Smooth muscle cell (in vitro differentiated cells): ENCODE data around the gene MED23. TPM values are rescaled to one million over a fixed set of nuclear protein-coding genes. Genes with fewer than 3 reads are reported as not detected.

Source experiments
- DNase-seq: peaks from one replicate; lab custom pipeline; 2025; ENCODE audit not compliant: unreplicated experiment; lab: John Stamatoyannopoulos, UW
- H2AFZ ChIP-seq: fragments of 200-600 bp; sonication (generic); 2 replicates; pipeline ENCODE4 v1.6.0; 2016; ENCODE audit warnings: antibody characterized with exemption, low read depth, mild to moderate bottlenecking
- H3F3A ChIP-seq: fragments of 200-600 bp; sonication (generic); 2 replicates; pipeline ENCODE4 v1.6.0; 2017; ENCODE audit warnings: antibody characterized with exemption, low read depth
- H3K27ac ChIP-seq: fragments of 200-600 bp; sonication (generic); 2 replicates; pipeline ENCODE4 v1.5.1; 2016; ENCODE audit warnings: low read depth, mild to moderate bottlenecking
- H3K27me3 ChIP-seq: fragments of 200-600 bp; sonication (generic); 2 replicates; pipeline ENCODE4 v1.6.1; 2016; ENCODE audit warnings: low read depth, mild to moderate bottlenecking
- H3K36me3 ChIP-seq: fragments of 200-600 bp; sonication (generic); 2 replicates; pipeline ENCODE4 v1.5.1; 2016; ENCODE audit warnings: low read depth
- H3K4me1 ChIP-seq: fragments of 200-600 bp; sonication (generic); 2 replicates; pipeline ENCODE4 v1.5.1; 2016; ENCODE audit warnings: low read depth
- H3K4me2 ChIP-seq: fragments of 200-600 bp; sonication (generic); 2 replicates; pipeline ENCODE4 v1.6.0; 2016; ENCODE audit warnings: mild to moderate bottlenecking
- H3K4me3 ChIP-seq: fragments of 200-600 bp; sonication (generic); 2 replicates; pipeline ENCODE4 v1.5.1; 2016; ENCODE audit warnings: mild to moderate bottlenecking
- H3K79me2 ChIP-seq: fragments of 200-600 bp; sonication (generic); 2 replicates; pipeline ENCODE4 v1.6.0; 2016; ENCODE audit warnings: low read depth, mild to moderate bottlenecking
- H3K9ac ChIP-seq: fragments of 200-600 bp; sonication (generic); 2 replicates; pipeline ENCODE4 v1.6.0; 2016; ENCODE audit warnings: low read depth
- H3K9me3 ChIP-seq: fragments of 200-600 bp; sonication (generic); replicated peaks from 2 replicates; pipeline ENCODE4 v1.5.1; 2016; ENCODE audit warnings: low read depth
- H4K20me1 ChIP-seq: fragments of 200-600 bp; sonication (generic); 2 replicates; pipeline ENCODE4 v1.6.0; 2016; ENCODE audit warnings: low read depth
- WGBS: methylation state at CpG from one replicate; pipeline ENCODE4 v1.1.7; 2016; ENCODE audit warnings: low lambda C conversion rate; 5-methylcytosine and 5-hydroxymethylcytosine counted together
- polyA plus RNA-seq: library from polyadenylated mRNA; unstranded; fragments of >200 nt; fragmentation: Nextera tagmentation; extraction: Ambion mirVana; gene quantifications from 2 replicates; pipeline ENCODE4 v1.2.1, GENCODE V29; 2016
- total RNA-seq: library from RNA; depleted of rRNA; stranded (reverse); fragments of >200 nt; gene quantifications from 2 replicates; pipeline ENCODE4 v1.2.3, GENCODE V29; 2014
- TF ChIP-seq, protein P1 (sequence below): fragments of 200-600 bp; sonication (generic); IDR thresholded peaks from 2 replicates; pipeline ENCODE4 v1.5.1; 2017; ENCODE audit warnings: borderline replicate concordance, mild to moderate bottlenecking, antibody characterized with exemption; ENCODE audit not compliant: insufficient read depth, poor library complexity, severe bottlenecking

Gene MED23
- total and polyA plus RNA-seq, 2 experiments from 2014 or later = 17.1 to 46.4 TPM

DNA sequence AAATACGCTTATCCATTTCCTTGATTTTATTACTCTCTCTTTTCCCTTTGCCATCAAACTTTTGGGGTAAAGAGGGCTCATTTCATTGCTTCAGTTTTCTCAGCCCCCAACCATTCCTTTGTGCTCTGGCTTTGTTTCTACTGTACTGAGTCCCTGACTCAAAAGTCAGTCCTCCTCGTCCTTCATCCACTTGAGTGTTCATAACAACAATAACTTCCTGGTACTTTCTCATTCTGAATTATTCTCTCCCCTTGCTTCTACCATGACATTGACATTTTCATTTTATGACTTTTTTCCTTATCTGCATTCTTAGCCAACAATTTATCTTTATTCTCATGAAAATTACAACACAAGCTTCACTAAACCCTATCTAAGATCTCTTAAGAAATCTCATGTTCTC, 10.0 kb upstream of the MED23 start:
- no peaks in the 10 kb centered on the region for H3K9me3 ChIP-seq
- DNase-seq = no peak
- H3K79me2 ChIP-seq = no peaks in the 10 kb centered on the region
- H3F3A ChIP-seq = no peaks in the 10 kb centered on the region
- 86% methylated on average over 2 of the region's 2 CpGs for WGBS
- no peak overlapping the region for H3K27ac ChIP-seq
- no peaks in the 10 kb centered on the region for H3K27me3 ChIP-seq
- no peaks in the 10 kb centered on the region for H4K20me1 ChIP-seq
- H3K4me3 ChIP-seq = no peak overlapping the region
- no peaks in the 10 kb centered on the region for H3K4me1 ChIP-seq
- TF ChIP-seq, protein P1, sequence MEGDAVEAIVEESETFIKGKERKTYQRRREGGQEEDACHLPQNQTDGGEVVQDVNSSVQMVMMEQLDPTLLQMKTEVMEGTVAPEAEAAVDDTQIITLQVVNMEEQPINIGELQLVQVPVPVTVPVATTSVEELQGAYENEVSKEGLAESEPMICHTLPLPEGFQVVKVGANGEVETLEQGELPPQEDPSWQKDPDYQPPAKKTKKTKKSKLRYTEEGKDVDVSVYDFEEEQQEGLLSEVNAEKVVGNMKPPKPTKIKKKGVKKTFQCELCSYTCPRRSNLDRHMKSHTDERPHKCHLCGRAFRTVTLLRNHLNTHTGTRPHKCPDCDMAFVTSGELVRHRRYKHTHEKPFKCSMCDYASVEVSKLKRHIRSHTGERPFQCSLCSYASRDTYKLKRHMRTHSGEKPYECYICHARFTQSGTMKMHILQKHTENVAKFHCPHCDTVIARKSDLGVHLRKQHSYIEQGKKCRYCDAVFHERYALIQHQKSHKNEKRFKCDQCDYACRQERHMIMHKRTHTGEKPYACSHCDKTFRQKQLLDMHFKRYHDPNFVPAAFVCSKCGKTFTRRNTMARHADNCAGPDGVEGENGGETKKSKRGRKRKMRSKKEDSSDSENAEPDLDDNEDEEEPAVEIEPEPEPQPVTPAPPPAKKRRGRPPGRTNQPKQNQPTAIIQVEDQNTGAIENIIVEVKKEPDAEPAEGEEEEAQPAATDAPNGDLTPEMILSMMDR = no peak
- no peak overlapping the region for H3K9ac ChIP-seq
- no peak overlapping the region for H3K4me2 ChIP-seq
- no peak overlapping the region for H2AFZ ChIP-seq
- H3K36me3 ChIP-seq = no peaks in the 10 kb centered on the region

DNA sequence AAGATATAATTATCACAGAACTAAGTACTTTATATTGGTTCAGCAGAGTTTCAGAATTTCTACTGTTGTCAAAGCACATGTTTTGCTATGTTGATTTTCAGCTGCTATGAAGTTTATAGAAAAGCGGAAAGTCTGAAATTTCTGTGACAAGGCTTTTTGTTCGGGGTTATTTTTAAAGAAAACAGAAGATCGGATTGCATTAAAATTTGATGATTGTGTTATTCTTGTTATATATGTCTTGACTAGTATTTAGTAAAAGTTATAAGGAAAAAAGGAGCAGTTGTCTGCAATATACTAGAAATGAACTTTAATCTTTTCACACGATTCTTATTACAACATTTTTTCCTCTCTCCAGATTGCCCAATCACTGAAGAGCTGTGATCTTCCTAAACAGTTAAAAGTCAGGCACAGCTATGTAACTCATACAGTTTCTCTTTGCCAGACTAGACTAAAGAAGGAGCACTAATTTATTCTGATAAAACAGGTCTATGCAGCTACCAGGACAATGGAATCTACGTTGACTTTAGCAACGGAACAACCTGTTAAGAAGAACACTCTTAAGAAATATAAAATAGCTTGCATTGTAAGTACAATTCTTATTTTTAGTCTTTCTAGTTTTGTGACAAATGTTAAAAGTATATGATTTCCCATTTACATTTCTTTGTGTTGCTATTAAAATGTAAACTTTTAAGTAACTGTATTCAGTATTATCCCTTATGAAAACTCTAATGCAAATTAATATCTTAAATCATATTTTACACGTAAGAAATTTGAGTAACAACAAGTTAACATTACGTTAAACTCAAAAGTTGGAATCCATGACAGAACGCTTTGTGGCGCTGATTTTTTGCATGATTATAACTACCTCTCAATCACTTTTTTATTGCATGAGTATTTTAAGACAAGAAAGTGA, 9.1 kb upstream of the MED23 start, which contains the start of gene ENPP3:
Gene ENPP3, plus strand, starts transcription at position 423 of the 913 bp plus-strand sequence. Its CDS starts 83 bp downstream, at position 506.
- H3K4me3 ChIP-seq = no peak within 1 kb of the TSS
- no peak within 1 kb of the TSS for H3K27ac ChIP-seq
- no peaks in the 10 kb centered on the region for H3K4me1 ChIP-seq
- H3K36me3 ChIP-seq = no peaks in the 10 kb centered on the region
- H3K27me3 ChIP-seq = no peaks in the 10 kb centered on the region
- WGBS = 85% methylated on average over 10 of the region's 10 CpGs
- no peaks in the 10 kb centered on the region for H3F3A ChIP-seq
- H3K4me2 ChIP-seq = no peak within 1 kb of the TSS
- H3K79me2 ChIP-seq = no peaks in the 10 kb centered on the region
- TF ChIP-seq, protein P1 = no peak
- H3K9me3 ChIP-seq = no peaks in the 10 kb centered on the region
- H4K20me1 ChIP-seq = no peaks in the 10 kb centered on the region
- DNase-seq = no peak
- H2AFZ ChIP-seq = peak within 1 kb of the TSS; percentile 32
- H3K9ac ChIP-seq = no peak within 1 kb of the TSS

DNA sequence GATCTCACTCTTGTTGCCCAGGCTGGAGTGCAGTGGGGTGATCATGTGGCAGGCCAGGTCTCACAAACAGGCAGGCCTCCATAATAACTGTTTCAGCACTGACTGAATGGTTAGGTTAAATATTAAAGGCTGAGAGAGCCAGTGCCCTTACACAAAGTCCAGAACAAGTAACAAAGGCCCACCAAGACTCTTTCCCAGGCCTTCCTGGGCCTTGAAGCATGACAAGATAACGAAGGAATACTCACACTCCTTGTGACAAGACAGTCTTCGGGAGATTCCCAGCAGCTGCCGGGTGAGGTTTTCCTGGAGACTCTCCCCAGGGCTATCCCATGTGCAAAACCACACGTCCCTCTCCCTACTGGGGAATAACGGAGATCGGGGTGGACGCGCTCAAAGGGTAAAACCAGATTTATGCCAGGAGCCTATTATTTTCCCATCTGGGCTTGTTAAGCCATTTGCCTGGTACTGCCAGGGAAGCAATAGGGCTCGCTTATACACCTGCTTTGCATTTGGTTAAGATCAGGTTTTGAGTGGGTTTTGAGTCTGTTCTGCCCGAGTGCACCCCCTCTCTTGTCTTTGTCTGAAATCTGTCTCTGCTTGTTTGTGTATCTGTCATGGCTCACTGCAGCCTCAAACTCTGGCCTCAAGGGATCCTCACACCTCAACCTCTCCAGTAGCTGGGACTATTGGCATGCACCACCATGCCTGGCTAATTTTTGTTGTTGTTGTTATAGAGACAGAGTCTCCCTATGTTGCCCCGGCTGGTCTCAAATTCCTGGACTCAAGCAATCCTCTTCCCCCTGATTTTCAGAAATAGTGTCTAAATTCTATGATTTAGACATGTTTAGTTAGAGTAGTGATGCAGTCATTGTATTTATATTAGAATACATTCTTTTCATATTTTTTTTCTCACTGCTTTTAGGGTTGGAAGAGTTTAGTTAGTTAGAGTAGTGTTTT, 7.6 kb upstream of the MED23 start:
- no peak overlapping the region for H3K9ac ChIP-seq
- H3K4me2 ChIP-seq = no peak overlapping the region
- H3K27me3 ChIP-seq = no peaks in the 10 kb centered on the region
- no peaks in the 10 kb centered on the region for H3F3A ChIP-seq
- no peaks in the 10 kb centered on the region for H3K4me1 ChIP-seq
- H4K20me1 ChIP-seq = no peaks in the 10 kb centered on the region
- H3K9me3 ChIP-seq = no peaks in the 10 kb centered on the region
- H2AFZ ChIP-seq = no peak overlapping the region
- H3K79me2 ChIP-seq = no peaks in the 10 kb centered on the region
- no peak for DNase-seq
- H3K27ac ChIP-seq = no peak overlapping the region
- H3K36me3 ChIP-seq = no peaks in the 10 kb centered on the region
- TF ChIP-seq, protein P1 = no peak
- no peak overlapping the region for H3K4me3 ChIP-seq
- WGBS = 89% methylated on average over 11 of the region's 11 CpGs
